ENCODE results near the gene AVEN. TPM values are rescaled to one million over a fixed set of nuclear protein-coding genes. Genes with fewer than 3 reads are reported as not detected.

The AVEN gene
- total and polyA plus RNA-seq, 12 donors = 10.2 to 33.9 (median 20.0) TPM

- Histone ChIP-seq H3K27me3 (no peaks in the 10 kb centered on the region), H3K4me1 (no peaks in the 10 kb centered on the region), H3K36me3 (no peaks in the 10 kb centered on the region), H3K4me3 (no peak overlapping the region), H3K9me3 (no peaks in the 10 kb centered on the region), H3K27ac (no peak overlapping the region)
- no peak for TF ChIP-seq CTCF (IDR thresholded peaks at IDR 0.05)
- intact Hi-C loops (cut with DNase I) = no loop called here
- 78 to 82% methylated on average over 6 of the region's 6 CpGs for whole genome bisulfite sequencing, 2 donors
- DNase-seq (no peak), ATAC-seq (no peak)
These were observed 192.1 kb downstream of the AVEN start for GRCh38 chr15:33846862-33847261.

- H3K27ac ChIP-seq = no peak overlapping the region
- intact Hi-C loops (cut with DNase I) = no loop called here
- no peaks in the 10 kb centered on the region for H3K27me3 ChIP-seq
- no peaks in the 10 kb centered on the region for H3K9me3 ChIP-seq
- TF ChIP-seq CTCF (IDR thresholded peaks at IDR 0.05) = no peak
- H3K4me1 ChIP-seq = no peaks in the 10 kb centered on the region
- DNase-seq (no peak), ATAC-seq (no peak)
- 91 to 98% methylated on average over 2 of the region's 2 CpGs for WGBS, 2 donors
- no peaks in the 10 kb centered on the region for H3K36me3 ChIP-seq
- H3K4me3 ChIP-seq = no peak overlapping the region
These were observed 192.9 kb downstream of the AVEN start for GRCh38 chr15:33846142-33846541.

- no peak for TF ChIP-seq CTCF (IDR thresholded peaks at IDR 0.05)
These were observed 194.4 kb downstream of the AVEN start for GRCh38 chr15:33844597-33844996.

GRCh38 chr15:33844186-33844585 lies 194.8 kb downstream of the AVEN start:
- no peak for DNase-seq
- no peak for ATAC-seq
- Histone ChIP-seq H3K36me3 (no peaks in the 10 kb centered on the region), H3K27me3 (no peaks in the 10 kb centered on the region), H3K27ac (no peak overlapping the region), H3K4me3 (no peak overlapping the region), H3K9me3 (no peaks in the 10 kb centered on the region), H3K4me1 (no peaks in the 10 kb centered on the region)
- WGBS, 2 donors = 79 to 86% methylated on average over 4 of the region's 4 CpGs
- intact Hi-C loops (cut with DNase I) = no loop called here
- no peak for TF ChIP-seq CTCF (IDR thresholded peaks at IDR 0.05)

More at GRCh38 chr15:33844597-33844996, 194.4 kb downstream of the AVEN start:
- Histone ChIP-seq H3K4me3 (no peak overlapping the region), H3K27ac (no peak overlapping the region), H3K9me3 (no peaks in the 10 kb centered on the region), H3K36me3 (no peaks in the 10 kb centered on the region), H3K27me3 (no peaks in the 10 kb centered on the region), H3K4me1 (no peaks in the 10 kb centered on the region)
- DNase-seq = no peak
- WGBS, 2 donors = 92 to 93% methylated on average over 4 of the region's 4 CpGs
- no peak for ATAC-seq
- intact Hi-C loops (cut with DNase I) = no loop called here

- 92 to 97% methylated on average over 3 of the region's 3 CpGs for WGBS, 2 donors
- Histone ChIP-seq H3K27me3 (no peaks in the 10 kb centered on the region), H3K4me3 (no peak overlapping the region), H3K36me3 (no peaks in the 10 kb centered on the region), H3K9me3 (no peaks in the 10 kb centered on the region), H3K27ac (no peak overlapping the region), H3K4me1 (no peaks in the 10 kb centered on the region)
- intact Hi-C loops (cut with DNase I) = no loop called here
- TF ChIP-seq CTCF (IDR thresholded peaks at IDR 0.05) = no peak
- no peak for ATAC-seq
- DNase-seq = no peak
These were observed 198.4 kb downstream of the AVEN start for GRCh38 chr15:33840615-33841014.
